ENCODE results near the gene CTBP2.

The CTBP2 gene

DNA sequence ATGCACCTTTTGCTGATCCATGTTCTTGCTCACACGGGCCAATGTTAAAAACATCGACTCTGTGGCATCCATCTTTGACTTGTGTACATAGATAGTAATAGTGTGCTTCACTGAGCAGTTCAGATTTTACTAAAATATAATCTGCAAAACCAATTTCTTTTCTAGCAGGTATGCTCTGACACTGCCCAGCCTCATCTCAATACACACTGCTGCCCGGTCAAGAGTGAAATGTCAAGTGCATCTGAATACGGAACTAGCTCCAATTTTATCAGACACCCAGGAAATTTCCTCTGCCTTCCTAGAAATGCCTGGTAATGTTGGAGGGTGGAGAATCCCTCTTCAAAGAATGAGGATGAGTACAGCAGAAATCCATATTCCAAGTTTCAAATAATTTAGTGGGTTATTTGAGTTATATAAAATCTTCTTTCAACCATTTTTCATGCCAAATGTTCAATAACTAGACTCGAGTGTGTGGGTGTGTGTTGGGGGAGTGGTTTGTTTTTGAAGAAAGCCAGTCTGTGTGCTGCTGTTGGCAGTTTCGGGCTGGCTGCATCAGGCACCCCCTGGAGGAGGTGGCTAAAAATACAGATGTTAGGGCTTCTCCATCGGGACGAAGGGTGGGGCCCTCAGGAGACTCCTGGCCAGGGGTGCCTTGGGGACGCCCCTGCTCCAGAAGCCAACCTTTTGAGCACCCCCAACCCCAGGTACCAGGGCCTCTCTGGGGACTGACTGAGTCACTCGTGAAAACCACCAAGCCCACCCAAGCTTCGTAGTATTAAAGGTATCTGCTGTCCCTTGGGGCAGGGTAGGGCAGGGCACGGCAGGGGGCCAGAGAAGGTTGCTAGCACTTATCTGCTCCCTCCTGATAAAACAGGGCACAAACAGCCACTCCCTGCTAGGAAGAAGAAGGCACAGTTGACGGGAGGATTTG lies 15.4 kb downstream of the CTBP2 start:
- DNase-seq = peak; percentile 27 to 36

DNA sequence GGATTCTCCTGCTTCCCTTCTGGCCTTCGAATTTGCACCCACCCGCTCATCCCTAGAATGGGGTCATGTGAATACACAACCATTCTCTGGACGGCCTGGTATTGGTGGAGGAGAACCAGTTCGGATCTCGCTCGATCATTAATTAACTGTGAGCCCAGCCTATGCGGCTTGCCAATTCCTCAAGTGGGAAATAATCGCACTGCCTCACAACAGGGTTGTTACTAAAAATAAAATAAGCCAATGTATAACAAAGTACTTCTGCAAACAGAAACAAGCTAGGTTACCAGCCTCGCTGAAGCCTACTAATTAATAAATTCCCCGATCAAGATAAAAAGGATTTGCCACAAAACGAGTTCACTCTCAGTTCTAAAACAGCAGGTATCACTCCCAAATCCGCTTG lies 16.2 kb downstream of the CTBP2 start:
- no peak for DNase-seq

DNA sequence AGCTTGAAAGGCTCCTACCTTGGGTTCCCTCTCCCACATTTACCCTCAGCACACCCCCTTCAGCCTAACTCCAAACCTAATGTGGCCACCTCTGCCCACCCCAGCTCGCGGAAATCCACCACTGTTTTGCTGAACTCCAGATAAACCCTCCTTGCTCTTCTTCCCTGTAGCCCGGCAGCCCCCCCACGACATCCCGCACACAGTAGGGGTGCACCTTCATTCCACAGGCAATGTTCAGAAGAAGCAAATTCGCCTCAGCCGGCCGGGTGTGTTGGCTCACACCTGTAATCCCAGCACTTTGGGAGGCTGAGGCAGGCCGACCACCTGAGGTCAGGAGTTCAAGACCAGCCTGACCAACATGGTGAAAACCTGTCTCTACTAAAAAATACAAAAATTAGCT lies 17.4 kb downstream of the CTBP2 start:
- no peak for DNase-seq

DNA sequence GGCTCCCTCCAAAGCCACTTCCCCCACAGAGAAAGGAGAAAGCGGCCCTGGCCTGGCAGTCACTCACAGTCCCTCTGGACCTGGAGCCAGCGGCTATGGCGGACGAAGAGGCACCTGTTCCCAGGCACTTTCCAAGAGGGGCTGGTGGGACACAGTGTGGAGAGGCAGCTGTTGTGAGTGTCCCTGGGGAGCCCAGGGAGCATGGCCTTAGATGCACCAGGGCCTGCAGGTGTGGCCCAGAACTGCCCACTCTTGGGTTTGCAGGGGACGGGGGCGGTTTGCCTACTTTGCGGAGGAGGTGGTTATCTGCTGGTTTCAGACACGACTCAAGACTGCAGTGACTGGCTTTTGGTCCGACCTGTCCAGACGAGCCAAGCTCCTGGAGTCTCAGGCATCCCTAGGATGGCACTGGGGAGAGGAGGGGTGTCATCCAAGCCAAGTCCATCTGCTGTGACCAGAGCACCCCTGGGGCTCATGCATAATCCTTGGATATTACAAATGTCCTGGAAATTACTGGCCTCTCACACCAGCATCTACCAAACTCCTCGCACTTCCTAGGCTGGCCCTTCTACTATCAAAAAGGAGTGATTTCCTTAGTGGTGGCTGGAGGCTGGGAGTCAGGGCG lies 18.4 kb downstream of the CTBP2 start:
- DNase-seq = no peak

DNA sequence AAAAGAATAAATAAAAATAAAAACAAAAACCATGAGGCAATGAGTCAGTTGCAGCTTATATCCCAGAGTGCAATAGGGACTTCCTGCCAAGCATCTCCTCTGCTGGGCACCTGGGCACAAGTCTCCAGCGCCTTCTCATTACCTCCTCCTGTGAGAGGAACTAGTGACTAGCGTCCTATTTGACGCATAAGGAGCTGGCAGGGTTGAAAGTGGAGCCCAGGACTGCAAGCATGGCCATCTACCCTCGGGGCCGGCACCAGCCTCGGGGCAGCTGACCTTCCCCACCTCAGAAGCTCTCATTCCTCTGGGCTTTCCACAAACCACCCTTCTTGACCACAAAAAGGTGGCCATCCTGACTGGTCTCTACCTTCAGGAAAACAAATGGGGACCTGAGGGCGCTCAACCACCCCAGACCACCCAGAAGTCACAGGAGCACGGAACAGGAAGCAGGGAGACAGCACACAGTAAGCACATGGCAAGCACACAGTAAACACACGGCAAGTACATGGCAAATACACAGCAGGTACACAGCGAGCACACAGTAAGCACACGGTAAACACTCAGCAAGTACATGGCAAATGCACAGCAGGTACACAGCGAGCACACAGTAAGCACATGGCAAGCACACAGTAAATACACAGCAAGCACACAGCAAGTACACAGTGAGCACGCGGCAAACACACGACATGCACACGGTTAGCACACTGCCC lies 19.1 kb downstream of the CTBP2 start:
- no peak for DNase-seq

DNA sequence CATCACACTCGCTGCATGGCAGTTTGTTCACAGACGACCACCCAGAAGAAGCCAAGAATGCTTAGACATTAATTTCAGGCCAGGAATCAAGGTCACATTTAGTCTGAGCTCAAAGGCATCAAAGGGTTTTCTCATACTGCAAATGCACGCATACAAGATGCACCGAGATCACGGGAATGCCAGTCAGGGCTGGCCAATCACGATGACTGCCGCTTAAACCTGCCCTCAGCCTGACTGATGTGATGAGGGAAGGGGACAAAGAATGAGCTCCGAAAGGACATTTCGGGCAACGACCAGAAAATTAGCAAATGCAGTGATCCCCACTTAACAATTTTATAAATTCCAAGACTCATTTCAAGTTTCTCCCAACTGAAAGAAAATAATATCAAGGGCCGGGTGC lies 20.2 kb downstream of the CTBP2 start:
- DNase-seq = no peak

DNA sequence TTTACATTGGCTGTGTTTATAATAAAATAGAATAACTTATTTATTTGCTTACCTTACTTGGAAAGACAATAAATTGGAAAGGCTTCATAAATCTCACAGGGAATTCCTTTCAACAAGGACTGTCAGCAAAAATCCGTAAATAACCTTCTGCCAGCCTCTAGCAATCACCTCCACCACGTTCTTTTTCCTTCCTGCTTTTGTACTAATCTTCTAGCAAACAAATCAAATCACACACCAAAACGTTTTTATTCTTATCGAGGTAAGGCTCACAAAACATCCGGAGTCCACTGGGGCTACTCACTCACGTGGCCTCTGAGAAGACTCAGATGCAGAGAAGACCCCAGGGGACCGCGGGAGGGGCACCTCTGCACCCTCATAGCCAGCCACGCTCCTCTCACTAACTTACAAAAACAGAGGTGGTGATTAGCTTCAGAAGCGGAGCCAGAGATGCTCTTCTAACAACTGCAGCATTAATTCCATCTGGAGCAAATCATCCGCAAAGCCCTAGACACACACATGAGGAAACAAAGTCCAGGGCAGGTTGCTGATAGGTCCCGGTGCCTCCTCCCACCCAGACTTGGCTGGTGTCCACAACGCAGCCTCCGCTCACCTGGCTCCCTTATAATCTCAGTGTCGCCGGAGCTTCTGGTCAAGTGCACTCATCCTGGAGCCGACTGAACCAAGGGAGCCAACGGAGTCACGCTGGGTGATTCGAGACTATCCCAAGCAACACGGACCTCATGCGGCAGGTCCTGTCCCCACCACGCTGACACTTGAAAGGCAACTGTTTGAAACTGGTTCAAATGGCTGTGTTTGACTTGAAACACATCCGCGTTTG lies 22.5 kb downstream of the CTBP2 start:
- DNase-seq = no peak

DNA sequence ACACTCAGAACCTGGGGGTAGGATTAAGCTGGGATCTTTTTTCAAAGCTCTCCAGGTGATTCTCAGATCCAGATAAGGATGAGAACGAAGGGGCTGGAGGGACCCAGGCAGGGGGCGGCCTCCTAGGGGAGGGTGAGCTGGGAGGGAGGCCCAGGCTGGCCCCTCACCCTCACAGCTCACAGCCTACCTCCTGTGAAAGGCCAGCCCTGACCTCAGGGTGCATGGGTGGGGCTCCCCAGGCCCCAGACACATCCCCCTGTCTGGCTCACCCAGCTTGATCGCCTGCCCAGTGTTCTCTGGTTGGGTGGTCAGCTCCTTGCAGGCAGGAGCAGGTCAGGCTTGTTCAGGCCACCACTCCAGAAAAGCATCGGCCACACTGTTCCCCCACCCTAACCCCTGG lies 24.3 kb downstream of the CTBP2 start:
- DNase-seq = no peak

DNA sequence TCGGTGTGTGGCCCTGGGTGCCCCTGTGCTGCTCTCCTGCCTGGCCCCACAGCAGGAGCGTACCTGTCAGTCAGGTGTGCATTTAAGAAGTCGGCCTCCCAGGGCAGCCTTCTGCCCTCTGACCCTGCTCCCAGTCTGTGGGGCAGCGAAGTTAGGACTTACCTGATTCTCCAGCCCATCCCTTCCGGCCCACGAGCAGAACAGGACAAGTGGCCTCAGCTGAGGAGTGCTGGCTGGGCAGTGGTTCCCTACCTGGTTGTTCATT lies 24.7 kb downstream of the CTBP2 start:
- DNase-seq = no peak

DNA sequence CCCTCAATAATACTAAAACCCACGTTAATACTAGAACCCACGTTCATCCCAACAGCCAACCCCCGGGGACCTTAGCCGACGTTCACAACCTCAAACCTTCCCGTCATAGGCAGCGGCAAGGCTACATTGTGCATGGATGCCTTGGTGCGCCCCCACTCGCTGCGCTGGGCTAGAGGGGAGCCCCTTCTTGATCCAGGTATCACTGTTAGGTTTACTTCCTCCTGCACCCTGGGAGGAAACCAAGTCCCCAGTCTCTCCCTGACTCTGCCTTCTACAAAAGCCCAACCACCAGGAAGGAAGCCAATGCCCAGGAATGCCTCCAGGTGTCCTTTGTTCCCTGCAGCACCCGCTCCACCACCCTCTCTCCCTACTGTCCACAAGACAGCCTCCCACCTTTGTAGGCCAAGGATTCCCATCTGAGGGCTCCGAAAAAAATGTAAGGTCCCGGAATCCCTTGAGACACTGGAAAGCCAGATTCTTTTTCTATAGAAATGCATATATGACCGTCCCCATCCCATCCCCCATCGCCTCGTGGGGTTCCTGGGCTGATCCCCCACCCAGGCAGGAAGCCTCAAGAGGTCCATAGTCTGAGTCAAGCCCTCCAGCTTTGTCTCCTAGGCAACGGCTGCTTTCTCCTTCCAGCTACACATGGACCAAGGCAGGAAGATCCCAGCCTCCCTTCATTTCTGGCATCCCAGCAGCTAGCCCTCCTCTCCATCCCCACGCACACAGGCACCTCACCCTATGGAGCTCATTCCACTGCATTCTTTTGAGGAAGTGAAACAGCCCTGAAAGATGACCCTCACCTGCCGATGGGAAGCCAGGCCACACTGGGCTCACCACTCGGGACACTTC lies 25.2 kb downstream of the CTBP2 start:
- no peak for DNase-seq

DNA sequence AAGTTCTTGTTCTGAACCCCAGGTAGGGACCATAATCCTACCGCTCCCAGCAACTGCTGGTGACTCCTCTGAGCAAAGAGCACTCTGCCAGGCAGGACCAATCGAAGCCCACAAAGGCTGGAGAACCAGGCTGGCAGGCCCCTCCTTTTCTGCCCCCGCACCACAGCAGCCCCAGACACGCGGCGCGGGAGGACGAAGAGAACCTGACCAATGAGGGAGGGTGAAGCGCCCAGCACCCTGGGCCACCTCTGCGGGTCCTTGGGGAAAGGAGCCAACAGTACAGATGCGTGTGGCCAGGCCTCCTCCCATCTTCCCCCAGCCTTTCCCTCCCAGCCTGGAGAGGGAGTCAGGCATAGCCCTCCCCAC lies 25.9 kb downstream of the CTBP2 start:
- DNase-seq = no peak

DNA sequence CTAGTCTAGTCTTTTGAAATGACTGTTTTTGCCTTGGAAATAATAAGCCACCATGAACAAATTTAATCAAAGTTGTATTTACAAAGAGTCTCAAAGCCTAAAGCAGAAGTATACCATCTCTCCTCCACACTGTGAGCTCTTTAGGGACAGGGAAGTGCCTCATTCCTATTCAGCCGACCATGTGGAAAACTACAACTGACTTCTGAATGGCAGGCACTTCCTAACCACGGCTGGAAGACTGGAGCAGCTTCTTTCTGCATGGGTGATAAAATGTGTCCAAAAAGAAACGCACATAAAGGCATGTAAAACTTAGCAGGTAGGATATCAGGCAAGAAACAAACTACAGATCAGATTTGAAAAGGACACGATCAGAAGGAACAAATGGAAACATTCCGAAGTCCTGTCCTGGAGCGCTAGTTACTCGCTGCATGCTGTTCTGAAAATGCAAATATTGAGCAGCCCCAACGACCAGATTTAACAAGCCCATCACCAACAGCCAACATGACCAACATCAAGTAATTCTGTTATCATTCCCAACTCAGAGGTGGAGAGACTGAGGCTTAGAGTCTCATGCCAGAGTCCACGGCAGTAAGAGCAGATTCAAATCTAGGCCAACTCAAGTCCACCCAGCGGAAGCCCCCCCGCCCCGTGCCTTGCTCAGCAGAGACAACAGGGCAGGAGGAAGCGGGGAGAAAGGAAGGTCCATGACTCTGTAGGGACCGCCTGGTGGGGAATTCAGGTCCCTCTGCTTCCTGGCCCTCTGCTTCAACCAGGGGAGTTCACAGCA lies 26.5 kb downstream of the CTBP2 start:
- DNase-seq = no peak

DNA sequence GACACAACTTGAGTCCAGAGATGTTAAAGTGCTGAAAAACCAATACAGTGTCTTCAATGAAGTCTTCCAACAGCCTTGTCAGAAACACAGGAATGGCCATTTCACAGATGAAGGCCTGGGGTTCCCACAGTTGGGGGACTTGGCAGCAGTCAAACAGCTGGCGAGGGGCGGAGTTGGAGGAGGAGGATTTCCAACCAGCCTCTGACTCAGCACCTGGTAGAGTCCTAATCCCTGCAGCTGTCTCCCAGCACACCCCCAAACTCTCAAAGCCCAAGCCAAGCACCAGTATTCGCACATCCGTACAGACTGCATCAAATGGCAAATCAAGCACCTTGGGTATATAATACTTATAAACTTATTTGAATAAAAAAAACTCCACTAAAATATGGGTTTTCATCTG lies 28.0 kb downstream of the CTBP2 start:
- no peak for DNase-seq

DNA sequence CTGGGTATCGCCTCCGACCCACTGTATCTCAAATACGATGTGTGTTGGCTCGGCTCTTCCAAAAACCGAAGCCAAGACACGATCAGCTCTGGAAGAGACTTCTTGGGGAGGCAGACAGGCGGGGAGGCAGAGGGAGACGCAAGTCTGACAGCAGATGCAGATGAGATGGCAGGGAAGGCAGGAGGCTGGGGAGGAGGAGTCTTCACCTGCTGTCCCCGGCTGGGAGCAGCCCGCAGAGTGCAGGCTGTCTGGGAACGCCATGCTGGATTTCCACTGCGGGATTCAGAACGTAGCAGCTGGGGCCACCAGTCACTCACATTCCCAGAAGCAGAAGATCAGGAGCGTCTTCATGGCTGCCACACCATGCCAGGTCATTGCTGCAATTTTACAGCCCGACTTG lies 29.4 kb downstream of the CTBP2 start:
- no peak for DNase-seq

DNA sequence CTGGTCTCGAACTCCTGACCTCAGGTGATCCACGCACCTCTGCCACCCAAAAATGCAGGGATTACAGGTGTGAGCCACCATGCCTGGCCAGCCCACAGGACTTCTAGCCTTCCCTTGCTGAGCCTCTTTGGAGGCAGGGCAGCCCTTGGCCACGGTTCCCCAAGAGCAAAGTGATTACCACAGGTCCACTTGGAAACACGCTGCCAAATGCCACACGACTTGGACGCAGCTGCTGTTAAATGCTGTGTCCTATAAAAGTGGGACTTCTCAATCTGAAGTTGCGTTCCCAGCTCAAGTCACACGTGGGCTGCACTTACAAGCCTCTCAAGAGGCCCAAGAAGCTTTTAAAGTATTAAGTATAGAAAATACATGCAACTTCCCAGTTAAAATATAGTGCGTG lies 30.1 kb downstream of the CTBP2 start:
- DNase-seq = no peak

DNA sequence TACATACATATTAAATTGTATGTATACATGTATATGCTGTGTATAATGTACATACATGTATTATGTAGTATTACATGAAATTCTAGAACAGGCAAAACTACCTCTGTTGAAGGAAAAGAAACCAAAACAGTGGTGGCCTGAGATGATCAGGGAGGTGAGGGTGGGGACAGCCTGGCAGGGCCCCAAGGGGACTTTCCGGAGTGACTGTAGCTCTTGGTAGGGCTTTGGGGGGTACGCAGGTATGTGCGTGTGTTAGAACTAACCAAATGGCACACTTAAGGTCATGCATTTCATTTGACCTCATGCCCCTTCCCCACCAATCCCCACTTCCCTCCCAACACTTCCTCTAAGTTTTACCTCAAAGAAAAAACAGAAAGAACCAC lies 31.3 kb downstream of the CTBP2 start:
- DNase-seq = no peak

DNA sequence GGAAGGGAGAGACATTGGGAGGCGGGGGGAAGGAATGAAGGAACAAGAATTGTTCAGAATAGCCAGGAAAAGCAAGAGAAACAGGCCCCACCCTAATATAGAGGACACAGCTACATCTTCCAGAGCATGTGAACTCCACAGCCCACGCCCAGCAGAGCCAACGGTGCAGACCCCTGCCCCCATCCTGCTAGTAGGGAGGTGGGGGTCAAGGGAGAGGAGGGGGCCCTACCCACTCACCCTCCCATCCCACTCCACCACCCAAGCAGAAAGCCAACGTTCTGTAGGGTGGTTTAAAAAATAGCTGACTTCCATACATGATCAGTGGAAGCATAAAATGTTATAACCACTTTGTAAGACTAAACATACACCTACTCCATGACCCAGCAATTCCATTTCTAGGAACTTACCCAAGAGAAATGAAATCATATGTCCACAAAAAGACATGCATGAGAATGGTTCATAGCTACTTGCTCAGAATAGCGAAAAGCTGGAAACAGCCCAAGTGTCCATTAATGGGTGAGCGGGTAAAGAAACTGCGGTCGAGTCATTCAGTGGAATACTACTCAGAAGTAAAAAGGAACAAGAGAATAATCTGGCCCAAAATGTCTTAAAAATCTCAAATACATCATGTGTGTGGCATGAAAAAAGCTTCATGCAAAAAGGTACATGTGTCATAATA lies 31.8 kb downstream of the CTBP2 start:
- no peak for DNase-seq

DNA sequence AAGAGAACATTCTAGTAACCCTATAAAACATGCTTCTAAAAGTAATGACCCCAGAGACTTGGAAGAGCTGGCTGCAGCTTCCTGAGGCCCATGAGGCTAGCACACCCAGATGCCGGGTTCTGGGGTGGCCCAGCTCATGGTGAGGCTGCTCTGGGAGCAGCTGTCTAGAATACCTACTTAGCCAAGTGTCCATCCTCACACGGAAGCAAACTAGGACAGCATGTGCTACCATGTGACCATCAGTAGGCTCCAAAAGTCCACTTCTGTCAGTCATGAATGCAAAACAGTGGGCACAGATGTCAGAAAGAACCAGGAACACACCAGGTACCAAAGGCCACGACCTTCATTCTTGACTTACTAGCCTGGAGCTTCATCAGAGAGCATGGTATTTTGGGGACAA lies 32.4 kb downstream of the CTBP2 start:
- no peak for DNase-seq

DNA sequence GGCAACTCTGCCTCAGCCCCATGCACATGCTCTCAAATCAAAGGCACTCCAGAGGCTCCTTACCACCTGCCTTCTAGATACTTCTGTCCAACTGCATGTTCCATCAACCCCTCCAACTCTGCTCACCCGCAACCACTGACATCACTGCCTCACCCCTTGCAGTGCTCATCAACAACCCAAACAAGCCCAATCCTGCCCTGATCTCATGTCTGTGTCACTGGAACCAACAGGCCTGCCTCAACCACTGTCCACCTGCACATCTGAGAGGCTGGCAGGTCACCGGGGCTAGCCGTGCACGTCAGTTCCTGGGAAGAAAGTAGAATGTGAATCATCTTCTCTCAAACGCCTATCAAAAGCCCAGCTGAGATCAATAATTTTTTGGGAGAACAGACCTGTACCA lies 33.3 kb downstream of the CTBP2 start:
- no peak for DNase-seq

DNA sequence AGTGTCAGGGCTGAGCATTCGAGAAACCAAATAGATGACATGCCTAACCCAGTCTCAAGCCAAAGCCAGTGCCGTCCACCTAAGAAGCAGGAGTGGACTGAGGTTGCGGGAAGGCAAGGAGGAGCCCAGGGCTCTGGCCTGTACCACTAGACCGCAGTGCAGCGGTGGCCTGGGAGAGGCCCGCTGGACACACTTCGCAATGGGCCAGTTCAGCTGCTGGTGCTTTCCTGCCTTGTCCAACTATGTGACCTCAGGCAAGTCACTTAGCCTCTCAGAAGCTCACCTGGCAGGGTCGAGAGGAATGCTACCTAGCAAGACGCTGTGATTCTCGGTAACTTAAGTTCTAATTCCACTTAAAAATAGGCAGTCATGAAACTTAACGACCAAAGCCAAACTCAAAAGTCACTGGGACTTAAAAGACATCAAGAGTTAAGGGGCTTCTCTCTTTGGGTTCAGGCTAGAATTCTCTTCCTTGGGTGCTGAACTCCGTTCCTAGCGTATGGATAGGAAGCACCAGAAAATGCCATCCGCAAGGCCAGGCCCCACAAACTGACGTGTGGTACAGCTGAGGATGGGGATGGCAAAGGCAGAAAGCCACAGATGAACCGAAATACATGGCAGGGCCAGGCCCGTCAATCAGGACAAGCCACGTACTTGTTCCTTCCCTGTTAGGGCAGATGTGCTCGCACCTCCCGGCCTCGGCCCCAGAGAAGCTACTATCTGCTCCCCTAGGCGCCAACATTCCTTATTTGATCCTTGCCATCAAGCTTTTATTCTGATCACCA lies 34.2 kb downstream of the CTBP2 start:
- no peak for DNase-seq

Data from hippocampal formation (tissue), 2 donors.